Measurements from ENCODE around the gene KNTC1. TPM values are rescaled to one million over a fixed set of nuclear protein-coding genes. Genes with fewer than 3 reads are reported as not detected.
"Not testable (repeated sequence)": the region's sequence is repeated elsewhere in the genome, so short reads cannot be mapped to it uniquely, and the experiment has no call there.

KNTC1 gene
- total RNA-seq, 1 donor from 2014 or later, result 8.4 TPM

GRCh38 chr12:122571821-122572220 lies 44.8 kb downstream of the KNTC1 start:
- no peak overlapping the region for H3K27ac ChIP-seq
- H3K9me3 ChIP-seq, result no peaks in the 10 kb centered on the region
- DNase-seq (no peak), ATAC-seq (no peak)
- H3K36me3 ChIP-seq, result peaks cover 26% of the 10 kb centered on the region
- no peaks in the 10 kb centered on the region for H3K4me1 ChIP-seq
- no peaks in the 10 kb centered on the region for H3K27me3 ChIP-seq
- intact Hi-C loops (cut with DNase I), result no loop called here
- no peak overlapping the region for H3K4me3 ChIP-seq
- TF ChIP-seq CTCF (IDR thresholded peaks at IDR 0.05), result no peak

GRCh38 chr12:122583294-122583693 lies 56.2 kb downstream of the KNTC1 start:
- peaks cover 21% of the 10 kb centered on the region for H3K36me3 ChIP-seq
- DNase-seq; intact Hi-C loops (cut with DNase I); H3K4me3 ChIP-seq; H3K27ac ChIP-seq; H3K9me3 ChIP-seq; ATAC-seq; H3K27me3 ChIP-seq; H3K4me1 ChIP-seq: not testable (repeated sequence)

GRCh38 chr12:122584177-122584863 lies 57.3 kb downstream of the KNTC1 start:
- H3K27ac ChIP-seq, result no peak overlapping the region
- no peaks in the 10 kb centered on the region for H3K9me3 ChIP-seq
- intact Hi-C loops (cut with DNase I), result no loop called here
- DNase-seq (no peak), ATAC-seq (no peak)
- H3K4me1 ChIP-seq, result no peaks in the 10 kb centered on the region
- no peaks in the 10 kb centered on the region for H3K27me3 ChIP-seq
- no peak overlapping the region for H3K4me3 ChIP-seq
- H3K36me3 ChIP-seq, result peaks cover 21% of the 10 kb centered on the region
- no peak for TF ChIP-seq CTCF (IDR thresholded peaks at IDR 0.05)

- H3K27me3 ChIP-seq, result no peaks in the 10 kb centered on the region
- H3K27ac ChIP-seq, result no peak overlapping the region
- H3K4me3 ChIP-seq, result no peak overlapping the region
- DNase-seq (no peak), ATAC-seq (no peak)
- H3K9me3 ChIP-seq, result no peaks in the 10 kb centered on the region
- H3K4me1 ChIP-seq, result no peaks in the 10 kb centered on the region
- TF ChIP-seq CTCF (IDR thresholded peaks at IDR 0.05), result no peak
- no peaks in the 10 kb centered on the region for H3K36me3 ChIP-seq
- intact Hi-C loops (cut with DNase I), result no loop called here
These were observed 63.9 kb downstream of the KNTC1 start for GRCh38 chr12:122590990-122591389.

- ATAC-seq; H3K4me1 ChIP-seq; H3K9me3 ChIP-seq; H3K27me3 ChIP-seq; intact Hi-C loops (cut with DNase I); H3K36me3 ChIP-seq; H3K27ac ChIP-seq; H3K4me3 ChIP-seq; DNase-seq: not testable (repeated sequence)
These were observed 64.9 kb downstream of the KNTC1 start for GRCh38 chr12:122591966-122592365.

GRCh38 chr12:122592543-122592942 lies 65.5 kb downstream of the KNTC1 start:
- DNase-seq; ATAC-seq; H3K4me1 ChIP-seq; intact Hi-C loops (cut with DNase I); H3K36me3 ChIP-seq; H3K4me3 ChIP-seq; H3K27ac ChIP-seq; H3K27me3 ChIP-seq; H3K9me3 ChIP-seq: not testable (repeated sequence)

GRCh38 chr12:122593910-122594309 lies 66.9 kb downstream of the KNTC1 start:
- TF ChIP-seq CTCF (IDR thresholded peaks at IDR 0.05), result no peak
- Histone ChIP-seq H3K9me3 (no peaks in the 10 kb centered on the region), H3K27ac (no peak overlapping the region), H3K27me3 (no peaks in the 10 kb centered on the region), H3K4me1 (no peaks in the 10 kb centered on the region), H3K36me3 (peaks cover 4% of the 10 kb centered on the region), H3K4me3 (no peak overlapping the region)
- DNase-seq (no peak), ATAC-seq (no peak)
- intact Hi-C loops (cut with DNase I), result no loop called here
